H1 (cell line): ENCODE measurements around the gene KLHL30. TPM values are rescaled to one million over a fixed set of nuclear protein-coding genes. Genes with fewer than 3 reads are reported as not detected.

ENCODE experiments used
- CTCF ChIA-PET: fragments of 300-600 bp; sonication (Branson Sonifier 250); formaldehyde crosslinking; loops from one replicate; lab custom pipeline; 2021; ENCODE audit not compliant: partially characterized antibody; lab: Charles Lee
- POLR2A ChIA-PET: fragments of 300-600 bp; sonication (Branson Sonifier 250); formaldehyde crosslinking; loops from one replicate; lab custom pipeline; 2021; ENCODE audit warnings: inconsistent platforms; ENCODE audit not compliant: partially characterized antibody; lab: Charles Lee
- DNase-seq, 2 experiments: peaks; one replicate each; pipeline versions ENCODE4 v3.0.0 to v3.0.0-alpha.2; 2010 to 2022; ENCODE audit warnings: low spot score in 2 of 2, low read depth in 1 of 2, mixed read lengths in 1 of 2
- FAIRE-seq: peaks from 2 replicates; lab custom pipeline; 2011; peaks lifted over from hg19 to GRCh38; lab: Jason Lieb, UNC
- H2AFZ ChIP-seq: 2 replicates; pipeline ENCODE4 v1.8.1; 2012; ENCODE audit warnings: low read length, inconsistent platforms
- H2AK5ac ChIP-seq: 2 replicates; pipeline ENCODE4 v1.6.1; 2013; ENCODE audit warnings: low read depth, low read length
- H2BK120ac ChIP-seq: replicated peaks from 2 replicates; pipeline ENCODE3; 2013; ENCODE audit warnings: low read depth, low read length, inconsistent platforms
- H2BK12ac ChIP-seq: 2 replicates; pipeline ENCODE4 v1.6.1; 2013; ENCODE audit warnings: low read depth, low read length
- H2BK15ac ChIP-seq: 2 replicates; pipeline ENCODE4 v1.6.1; 2013; ENCODE audit warnings: low read length
- H2BK20ac ChIP-seq: 2 replicates; pipeline ENCODE4 v1.6.1; 2013; ENCODE audit warnings: low read length
- H2BK5ac ChIP-seq: 2 replicates; pipeline ENCODE4 v1.6.1; 2013; ENCODE audit warnings: low read depth, low read length
- H3K14ac ChIP-seq: 2 replicates; pipeline ENCODE4 v1.6.1; 2013; ENCODE audit warnings: inconsistent platforms; ENCODE audit not compliant: insufficient read length
- H3K18ac ChIP-seq: 2 replicates; pipeline ENCODE4 v1.6.1; 2013; ENCODE audit warnings: low read length; ENCODE audit errors: extremely low read depth
- H3K23ac ChIP-seq: 2 replicates; pipeline ENCODE4 v1.6.1; 2013; ENCODE audit warnings: inconsistent platforms; ENCODE audit not compliant: insufficient read length
- H3K23me2 ChIP-seq: 2 replicates; pipeline ENCODE4 v1.6.1; 2013; ENCODE audit warnings: low read depth, low read length
- H3K27ac ChIP-seq: 2 replicates; pipeline ENCODE4 v1.6.1; 2011; ENCODE audit warnings: low read depth, low read length, inconsistent platforms
- H3K27me3 ChIP-seq, 4 experiments: replicated peaks in 1 of 4; 1 replicate in 1 of 4; 2 replicates in 3 of 4; pipeline versions ENCODE4 v1.6.1 to v1.8.1; 2011 to 2013; ENCODE audit warnings: low read length in 3 of 4, mild to moderate bottlenecking in 3 of 4, inconsistent platforms in 2 of 4, mixed read lengths in 2 of 4, moderate library complexity in 1 of 4; ENCODE audit not compliant: control insufficient read depth in 3 of 4, insufficient read depth in 3 of 4; ENCODE audit errors: extremely low read depth in 1 of 4
- H3K36me3 ChIP-seq, 4 experiments: 2 replicates each; pipeline versions ENCODE4 v1.6.1 to v1.8.1; 2011 to 2013; ENCODE audit warnings: mild to moderate bottlenecking in 4 of 4, low read length in 3 of 4, moderate library complexity in 2 of 4, control low read depth in 1 of 4, inconsistent platforms in 1 of 4; ENCODE audit not compliant: insufficient read depth in 4 of 4, control insufficient read depth in 2 of 4
- H3K4ac ChIP-seq: replicated peaks from 2 replicates; pipeline ENCODE3; 2013; ENCODE audit warnings: low read length, low read depth, mixed read lengths, inconsistent platforms; ENCODE audit not compliant: insufficient read length
- H3K4me1 ChIP-seq, 4 experiments: replicated peaks in 1 of 4; 1 replicate in 1 of 4; 2 replicates in 3 of 4; pipeline versions ENCODE4 v1.6.1 to v1.8.1; 2011 to 2013; ENCODE audit warnings: low read length in 3 of 4, inconsistent platforms in 2 of 4, mixed read lengths in 1 of 4; ENCODE audit not compliant: insufficient read depth in 4 of 4, control insufficient read depth in 3 of 4
- H3K4me2 ChIP-seq, 2 experiments: 2 replicates each; pipeline versions ENCODE4 v1.6.1 to v1.8.1; 2011 to 2013; ENCODE audit warnings: low read depth in 2 of 2, low read length in 2 of 2, control low read depth in 1 of 2, inconsistent platforms in 1 of 2, mild to moderate bottlenecking in 1 of 2; ENCODE audit not compliant: insufficient read depth in 1 of 2
- H3K4me3 ChIP-seq, 4 experiments: fragments of 200-600, 300-600 bp in 1 of 4; sonication (generic), shearing (Covaris generic), sonication (Bioruptor Twin) in 1 of 4; 2 replicates each; pipeline versions ENCODE4 v1.5.1 to v1.8.1; 2011 to 2016; ENCODE audit warnings: low read length in 4 of 4, low read depth in 3 of 4, control low read depth in 2 of 4, inconsistent platforms in 2 of 4, mild to moderate bottlenecking in 2 of 4, mixed read lengths in 1 of 4, moderate library complexity in 1 of 4; ENCODE audit not compliant: insufficient read depth in 2 of 4; ENCODE audit errors: extremely low read depth in 1 of 4
- H3K56ac ChIP-seq: replicated peaks from 2 replicates; pipeline ENCODE3; 2013; ENCODE audit warnings: low read depth, mild to moderate bottlenecking, mixed read lengths, low read length, inconsistent platforms; ENCODE audit not compliant: insufficient read length
- H3K79me1 ChIP-seq: 2 replicates; pipeline ENCODE4 v1.6.1; 2013; ENCODE audit warnings: low read depth, low read length, control low read depth
- H3K79me2 ChIP-seq, 2 experiments: 2 replicates each; pipeline versions ENCODE4 v1.6.1 to v1.8.1; 2012 to 2013; ENCODE audit warnings: low read length in 2 of 2, mild to moderate bottlenecking in 2 of 2, inconsistent platforms in 1 of 2; ENCODE audit not compliant: insufficient read depth in 2 of 2, control insufficient read depth in 1 of 2
- H3K9ac ChIP-seq, 4 experiments: replicated peaks in 1 of 4; 1 replicate in 1 of 4; 2 replicates in 3 of 4; pipeline versions ENCODE4 v1.6.1 to v1.8.1; 2011 to 2013; ENCODE audit warnings: low read depth in 3 of 4, low read length in 3 of 4, control low read depth in 2 of 4, mild to moderate bottlenecking in 2 of 4, moderate library complexity in 2 of 4, inconsistent platforms in 1 of 4; ENCODE audit errors: extremely low read depth in 1 of 4
- H3K9me3 ChIP-seq, 2 experiments: 2 replicates each; pipeline versions ENCODE4 v1.6.1 to v1.8.1; 2012 to 2013; ENCODE audit warnings: mild to moderate bottlenecking in 2 of 2, moderate library complexity in 2 of 2, control low read depth in 1 of 2, inconsistent platforms in 1 of 2, low read depth in 1 of 2, low read length in 1 of 2, mixed read lengths in 1 of 2; ENCODE audit not compliant: insufficient read depth in 2 of 2
- H4K20me1 ChIP-seq, 2 experiments: replicated peaks in 1 of 2; 2 replicates each; pipeline versions ENCODE3 to v1.8.1; 2011 to 2013; ENCODE audit warnings: inconsistent platforms in 2 of 2, low read length in 2 of 2, mild to moderate bottlenecking in 1 of 2; ENCODE audit not compliant: insufficient read depth in 2 of 2, control insufficient read depth in 1 of 2
- H4K5ac ChIP-seq: 2 replicates; pipeline ENCODE4 v1.6.1; 2013; ENCODE audit warnings: low read length, low read depth, mixed read lengths, inconsistent platforms; ENCODE audit not compliant: insufficient read length
- H4K8ac ChIP-seq: 2 replicates; pipeline ENCODE4 v1.8.0; 2013; ENCODE audit warnings: mild to moderate bottlenecking, moderate library complexity, low read length, inconsistent platforms; ENCODE audit not compliant: insufficient read depth; ENCODE audit errors: extremely low read depth
- H4K91ac ChIP-seq: replicated peaks from 2 replicates; pipeline ENCODE3; 2013; ENCODE audit warnings: low read length, mixed read lengths, inconsistent platforms; ENCODE audit not compliant: insufficient read length
- BCL11A ChIP-seq, 2 experiments: IDR thresholded peaks; one replicate each; pipeline ENCODE4 v1.6.1; 2011; ENCODE audit warnings: low read depth in 2 of 2, low read length in 2 of 2, mild to moderate bottlenecking in 2 of 2
- CHD2 ChIP-seq: IDR thresholded peaks from 2 replicates; pipeline ENCODE4 v1.6.1; 2012; ENCODE audit warnings: low read length, improper control_type of control experiment
- EZH2 ChIP-seq: fragments of 200-600 bp; sonication (generic); IDR thresholded peaks from 2 replicates; pipeline ENCODE4 v1.7.1; 2012; ENCODE audit warnings: low read depth, mild to moderate bottlenecking, moderate library complexity, low read length, inconsistent platforms; ENCODE audit not compliant: severe bottlenecking
- HDAC2 ChIP-seq, 2 experiments: fragments of 300-600 bp in 1 of 2; sonication (generic) in 1 of 2; IDR thresholded peaks; 2 replicates each; pipeline ENCODE4 v1.6.1; 2011 to 2012; ENCODE audit warnings: low read depth in 2 of 2, low read length in 2 of 2, mild to moderate bottlenecking in 2 of 2, moderate library complexity in 2 of 2, borderline replicate concordance in 1 of 2, inconsistent platforms in 1 of 2
- JUN ChIP-seq: IDR thresholded peaks from 2 replicates; pipeline ENCODE4 v1.6.1; 2011; ENCODE audit warnings: low read depth, mild to moderate bottlenecking, improper control_type of control experiment, low read length
- POU5F1 ChIP-seq: IDR thresholded peaks from 2 replicates; pipeline ENCODE4 v1.6.1; 2011; ENCODE audit warnings: low read depth, mild to moderate bottlenecking, low read length, moderate library complexity
- RFX5 ChIP-seq: IDR thresholded peaks from 2 replicates; pipeline ENCODE4 v1.6.1; 2011; ENCODE audit warnings: low read depth, low read length, improper control_type of control experiment, borderline replicate concordance
- TCF12 ChIP-seq: IDR thresholded peaks from 2 replicates; pipeline ENCODE4 v1.6.1; 2011; ENCODE audit warnings: low read depth, mild to moderate bottlenecking, low read length
- WGBS, 2 experiments: shearing (Covaris generic) in 1 of 2; methylation state at CpG; one replicate each; pipeline versions ENCODE4 v1.1.6 to v1.1.7; 2013 to 2015; ENCODE audit warnings: low lambda C conversion rate in 2 of 2, mixed read lengths in 2 of 2, inconsistent platforms in 1 of 2, low coverage in 1 of 2, missing lambda C conversion rate in 1 of 2; ENCODE audit not compliant: insufficient replicate concordance in 2 of 2, insufficient coverage in 1 of 2, insufficient read length in 1 of 2; ENCODE audit errors: extremely low coverage in 1 of 2, missing lambda C conversion rate in 1 of 2; 5-methylcytosine and 5-hydroxymethylcytosine counted together
- polyA plus RNA-seq, 7 experiments: library from polyadenylated mRNA; depleted of rRNA in 3 of 7; stranded (reverse) in 5 of 7; unstranded in 2 of 7; fragments of >200 nt in 5 of 7; fragments of 200-250 nt in 2 of 7; gene quantifications; 1 replicate in 5 of 7; 2 replicates in 1 of 7; 4 replicates in 1 of 7; pipeline versions ENCODE4 v1.2.1 to v1.2.3, GENCODE V29; 2011 to 2013; ENCODE audit warnings: missing spikeins in 2 of 7, mixed read lengths in 2 of 7
- total RNA-seq: library from RNA; stranded (reverse); fragmentation: NEBNext Ultra II Directional; extraction: Animal tissue kit (Norgen Biotek cat#: 25700); gene quantifications from 2 replicates; pipeline ENCODE4 v1.2.1, GENCODE V29; 2021
- TF ChIP-seq, protein P1 (sequence below): IDR thresholded peaks from 2 replicates; pipeline ENCODE4 v1.6.1; 2012; ENCODE audit warnings: inconsistent platforms

Gene KLHL30
- total and polyA plus RNA-seq, 2 of the 8 experiments (the other 6 are each of a cell fraction or from before 2014, with no cell fraction given) = not detected

- Histone ChIP-seq H2BK20ac (no peak overlapping the region), H4K20me1 (peaks cover 0 to 3% of the 10 kb centered on the region in 2 experiments), H2AFZ (no peak overlapping the region), H3K4ac (no peak overlapping the region), H3K27ac (no peak overlapping the region), H3K27me3 (no peaks in the 10 kb centered on the region), H3K4me2 (no peak overlapping the region), H3K4me1 (peaks cover 0 to 13% (median 0%) of the 10 kb centered on the region in 4 experiments; a peak in 2 of 7 replicates), H2BK12ac (no peak overlapping the region), H2BK120ac (no peak overlapping the region), H3K23me2 (peaks cover 2% of the 10 kb centered on the region; the same call in 1 of the 2 replicates), H3K4me3 (no peak overlapping the region), H3K79me2 (no peaks in the 10 kb centered on the region), H4K8ac (no peak overlapping the region), H2BK15ac (no peak overlapping the region), H3K36me3 (no peaks in the 10 kb centered on the region), H2BK5ac (no peak overlapping the region), H3K56ac (no peak overlapping the region), H3K79me1 (no peaks in the 10 kb centered on the region), H2AK5ac (0 out of 2 replicates have a peak overlapping the region, but pooled peaks have one; percentile 82), H3K18ac (no peak overlapping the region), H3K9me3 (no peaks in the 10 kb centered on the region), H3K23ac (no peak overlapping the region), H3K9ac (no peak overlapping the region), H3K14ac (no peak overlapping the region), H4K91ac (no peak overlapping the region), H4K5ac (no peak overlapping the region)
- FAIRE-seq = no peak
- 90% methylated on average over 12 of the region's 14 CpGs; no CpG with 5 or more reads in 1 of the 2 experiments for WGBS, 2 experiments
- ChIA-PET POLR2A (interaction anchor here (0.6 to 1.4 kb wide), 2 partner anchors 10 to 96 kb away, joined by 3 read pairs; no protein-coding TSS in a partner anchor), CTCF (interaction anchor here (5.3 kb wide), 1 partner anchor 8 kb away, joined by 41 read pairs; the partner anchor contains the start of gene KLHL30)
- no peak for TF ChIP-seq EZH2
- TF ChIP-seq, protein P1, sequence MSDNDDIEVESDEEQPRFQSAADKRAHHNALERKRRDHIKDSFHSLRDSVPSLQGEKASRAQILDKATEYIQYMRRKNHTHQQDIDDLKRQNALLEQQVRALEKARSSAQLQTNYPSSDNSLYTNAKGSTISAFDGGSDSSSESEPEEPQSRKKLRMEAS = no peak
- no peak for TF ChIP-seq RFX5
- TF ChIP-seq JUN = no peak
- TF ChIP-seq BCL11A (IDR thresholded peaks at IDR 0.05; ENCODE audit: low read depth in 2 of 2, low read length in 2 of 2) = no peak
- no peak for TF ChIP-seq HDAC2 (IDR thresholded peaks at IDR 0.05; ENCODE audit: borderline replicate concordance in 1 of 2, low read depth in 2 of 2, low read length in 2 of 2)
- no peak for TF ChIP-seq CHD2
- no peak for TF ChIP-seq POU5F1
- no peak for TF ChIP-seq TCF12
- DNase-seq = no peak
Measured at GRCh38 chr2:238131761-238132462, 6.6 kb upstream of the KLHL30 start.
